ENCODE data around the gene FBLN5. TPM values are rescaled to one million over a fixed set of nuclear protein-coding genes. Genes with fewer than 3 reads are reported as not detected.

FBLN5 gene
- total RNA-seq, 1 experiment from 2014 or later = 1.0 TPM

DNA sequence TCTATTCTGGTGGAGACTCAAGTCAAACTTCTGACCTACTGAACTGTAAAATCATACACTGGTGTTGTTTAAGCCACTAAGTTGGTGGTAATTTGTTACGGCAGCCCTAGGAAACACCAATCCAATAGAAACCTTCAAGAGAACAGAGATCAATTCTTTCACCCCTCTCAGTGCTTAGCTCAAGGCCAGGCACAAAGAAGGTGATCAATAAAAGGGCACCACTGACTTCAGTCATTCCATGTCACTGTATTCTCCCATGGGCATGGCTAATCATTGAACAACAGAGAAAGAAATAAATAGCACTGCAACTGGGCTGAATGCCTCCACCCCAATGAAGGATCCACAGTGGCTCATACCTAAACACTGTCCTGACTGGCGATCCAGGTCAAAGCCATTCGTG is 7.3 kb downstream of the FBLN5 start:
- H3K18ac ChIP-seq (ENCODE audit: insufficient read length, low read depth, low read length) = no peak overlapping the region
- TF ChIP-seq, protein P1, sequence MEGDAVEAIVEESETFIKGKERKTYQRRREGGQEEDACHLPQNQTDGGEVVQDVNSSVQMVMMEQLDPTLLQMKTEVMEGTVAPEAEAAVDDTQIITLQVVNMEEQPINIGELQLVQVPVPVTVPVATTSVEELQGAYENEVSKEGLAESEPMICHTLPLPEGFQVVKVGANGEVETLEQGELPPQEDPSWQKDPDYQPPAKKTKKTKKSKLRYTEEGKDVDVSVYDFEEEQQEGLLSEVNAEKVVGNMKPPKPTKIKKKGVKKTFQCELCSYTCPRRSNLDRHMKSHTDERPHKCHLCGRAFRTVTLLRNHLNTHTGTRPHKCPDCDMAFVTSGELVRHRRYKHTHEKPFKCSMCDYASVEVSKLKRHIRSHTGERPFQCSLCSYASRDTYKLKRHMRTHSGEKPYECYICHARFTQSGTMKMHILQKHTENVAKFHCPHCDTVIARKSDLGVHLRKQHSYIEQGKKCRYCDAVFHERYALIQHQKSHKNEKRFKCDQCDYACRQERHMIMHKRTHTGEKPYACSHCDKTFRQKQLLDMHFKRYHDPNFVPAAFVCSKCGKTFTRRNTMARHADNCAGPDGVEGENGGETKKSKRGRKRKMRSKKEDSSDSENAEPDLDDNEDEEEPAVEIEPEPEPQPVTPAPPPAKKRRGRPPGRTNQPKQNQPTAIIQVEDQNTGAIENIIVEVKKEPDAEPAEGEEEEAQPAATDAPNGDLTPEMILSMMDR (conservative IDR thresholded peaks at IDR 0.05) = no peak
- H3K9me3 Mint-ChIP-seq = no peaks in the 10 kb centered on the region; a peak in 1 of 5 replicates

More for the DNA sequence above, 7.3 kb downstream of the FBLN5 start:
- Histone ChIP-seq H2BK5ac (ENCODE audit: insufficient read length, low read length) (no peak overlapping the region), H3K23ac (ENCODE audit: insufficient read length, low read depth, low read length) (no peak overlapping the region), H3K9me3 (ENCODE audit: control insufficient read depth, low read depth, low read length) (no peaks in the 10 kb centered on the region), H2BK15ac (ENCODE audit: low read depth, low read length) (no peak overlapping the region), H3K79me1 (ENCODE audit: insufficient read depth, low read depth, low read length, poor library complexity, severe bottlenecking) (no peaks in the 10 kb centered on the region), H4K91ac (ENCODE audit: insufficient read length, low read depth, low read length) (no peak overlapping the region), H2AFZ (ENCODE audit: low read length) (no peak overlapping the region), H4K20me1 (ENCODE audit: control insufficient read depth, insufficient read depth, insufficient read length) (no peaks in the 10 kb centered on the region), H3K27me3 (ENCODE audit: insufficient read depth, low read length) (no peaks in the 10 kb centered on the region; the same call in 1 of the 2 replicates), H2BK12ac (ENCODE audit: insufficient read length, low read depth, low read length) (no peak overlapping the region), H3K9ac (ENCODE audit: extremely low read depth, insufficient read length, low read length) (no peak overlapping the region), H2BK120ac (ENCODE audit: low read depth, low read length, poor library complexity, severe bottlenecking) (no peak overlapping the region), H3K14ac (ENCODE audit: insufficient read depth, low read length) (no peak overlapping the region), H3K79me2 (ENCODE audit: insufficient read depth, low read length) (no peaks in the 10 kb centered on the region), H4K5ac (ENCODE audit: insufficient read length, low read depth, low read length) (no peak overlapping the region), H3T11ph (ENCODE audit: low read length) (no peak overlapping the region), H2BK20ac (ENCODE audit: low read depth, low read length, poor library complexity, severe bottlenecking) (no peak overlapping the region), H2AK5ac (ENCODE audit: insufficient read length, low read length) (no peak overlapping the region), H3K23me2 (ENCODE audit: insufficient read length, low read depth, low read length, poor library complexity, severe bottlenecking) (no peaks in the 10 kb centered on the region), H3K4me1 (ENCODE audit: insufficient read depth, low read length) (no peaks in the 10 kb centered on the region), H3K4ac (ENCODE audit: low read depth, low read length) (no peak overlapping the region), H4K8ac (replicated peaks; ENCODE audit: insufficient read length, low read depth, low read length) (no peak overlapping the region), H3K56ac (ENCODE audit: insufficient read length, low read depth, low read length) (no peak overlapping the region), H3K4me2 (ENCODE audit: insufficient read depth, insufficient read length, low read length) (no peak overlapping the region), H3K27ac (ENCODE audit: insufficient read length, low read depth, low read length) (no peak overlapping the region)
- Mint-ChIP-seq H3K4me1 (peaks cover 3 to 6% of the 10 kb centered on the region in 2 experiments; a peak in 2 of 4 replicates), H3K36me3 (ENCODE audit: insufficient read depth in 1 of 3, low read depth in 3 of 3) (no peaks in the 10 kb centered on the region), H3K4me3 (no peak overlapping the region), H3K27me3 (ENCODE audit: low read depth) (peaks cover 5% of the 10 kb centered on the region), H3K27ac (no peak overlapping the region)
- DNase-seq = no peak
- WGBS (ENCODE audit: extremely low coverage, insufficient read length, low lambda C conversion rate) = no CpG with 5 or more reads among the region's 3 CpGs

Data from H9 (cell line).